Endothelial cell of umbilical vein (primary cell): Measurements from ENCODE around the gene SP100. TPM values are rescaled to one million over a fixed set of nuclear protein-coding genes. Genes with fewer than 3 reads are reported as not detected.

ENCODE experiments used
- BruUV-seq: library from RNA; stranded (reverse); fragments of 400-500 nt; replicated peaks from 2 replicates; lab custom pipeline; 2021; lab: Mats Ljungman, UMichigan
- CTCF ChIA-PET: fragments of 300-600, 350-600 bp; sonication (Branson Sonifier 250); formaldehyde crosslinking; loops from one replicate; lab custom pipeline; 2021; ENCODE audit warnings: antibody characterized with exemption, inconsistent platforms; lab: Charles Lee
- POLR2A ChIA-PET: fragments of 300-600, 350-600 bp; sonication (Branson Sonifier 250); formaldehyde crosslinking; loops from one replicate; lab custom pipeline; 2021; ENCODE audit warnings: antibody characterized with exemption, inconsistent platforms; lab: Charles Lee
- DNase-seq: peaks from one replicate; pipeline ENCODE4 v3.0.0-alpha.2; 2011; ENCODE audit warnings: low read depth, low spot score
- FAIRE-seq: peaks from 2 replicates; lab custom pipeline; 2011; peaks lifted over from hg19 to GRCh38; lab: Jason Lieb, UNC
- H2AFZ ChIP-seq: 2 replicates; pipeline ENCODE4 v1.6.0; 2012; ENCODE audit warnings: low read depth, low read length, control low read depth, inconsistent platforms
- H3K27ac ChIP-seq: 2 replicates; pipeline ENCODE4 v1.5.1; 2011; ENCODE audit warnings: low read depth, mild to moderate bottlenecking, control low read depth, low read length, moderate library complexity; ENCODE audit not compliant: insufficient read depth
- H3K27me3 ChIP-seq, 2 experiments: 2 replicates each; pipeline versions ENCODE4 v1.6.0 to v1.6.1; 2011; ENCODE audit warnings: low read length in 2 of 2, mixed read lengths in 1 of 2; ENCODE audit not compliant: control insufficient read depth in 2 of 2, insufficient read depth in 2 of 2
- H3K36me3 ChIP-seq, 2 experiments: 2 replicates in 1 of 2; 3 replicates in 1 of 2; pipeline ENCODE4 v1.5.1; 2011; ENCODE audit warnings: low read length in 2 of 2, mild to moderate bottlenecking in 1 of 2, moderate library complexity in 1 of 2; ENCODE audit not compliant: control insufficient read depth in 2 of 2, insufficient read depth in 2 of 2; ENCODE audit errors: extremely low read depth in 1 of 2
- H3K4me1 ChIP-seq: 3 replicates; pipeline ENCODE4 v1.5.1; 2011; ENCODE audit warnings: mild to moderate bottlenecking, low read length; ENCODE audit not compliant: control insufficient read depth, insufficient read depth; ENCODE audit errors: extremely low read depth
- H3K4me2 ChIP-seq: 2 replicates; pipeline ENCODE4 v1.6.1; 2011; ENCODE audit warnings: low read length, control low read depth, mixed read lengths; ENCODE audit not compliant: insufficient read depth
- H3K4me3 ChIP-seq, 3 experiments: fragments of 200-600 bp in 1 of 3; sonication (generic), shearing (Covaris generic) in 1 of 3; replicated peaks in 1 of 3; 2 replicates each; pipeline ENCODE4 v1.5.1; 2011 to 2016; ENCODE audit warnings: control low read depth in 3 of 3, low read length in 3 of 3, mild to moderate bottlenecking in 2 of 3, inconsistent platforms in 1 of 3, low read depth in 1 of 3, moderate library complexity in 1 of 3; ENCODE audit not compliant: insufficient read depth in 1 of 3
- H3K79me2 ChIP-seq: 2 replicates; pipeline ENCODE4 v1.6.0; 2012; ENCODE audit warnings: low read length, inconsistent platforms; ENCODE audit not compliant: control insufficient read depth, insufficient read depth
- H3K9ac ChIP-seq: replicated peaks from 2 replicates; pipeline ENCODE3; 2011; ENCODE audit warnings: low read length, control low read depth; ENCODE audit not compliant: insufficient read depth; ENCODE audit errors: extremely low read depth
- H3K9me1 ChIP-seq: replicated peaks from 3 replicates; pipeline ENCODE4 v1.6.0; 2011; ENCODE audit warnings: mild to moderate bottlenecking, low read length; ENCODE audit not compliant: control insufficient read depth, insufficient read depth; ENCODE audit errors: extremely low read depth
- H3K9me3 ChIP-seq: replicated peaks from 2 replicates; pipeline ENCODE4 v1.5.1; 2012; ENCODE audit warnings: low read length, inconsistent platforms; ENCODE audit not compliant: control insufficient read depth, insufficient read depth
- H4K20me1 ChIP-seq: replicated peaks from 2 replicates; pipeline ENCODE3; 2011; ENCODE audit warnings: mild to moderate bottlenecking, low read length; ENCODE audit not compliant: control insufficient read depth, insufficient read depth; ENCODE audit errors: extremely low read depth
- CTCF ChIP-seq, 2 donors: IDR thresholded peaks; 1 replicate in 1 of 2; 2 replicates in 1 of 2; pipeline ENCODE4 v1.5.1; 2011; ENCODE audit warnings: low read length in 2 of 2, mild to moderate bottlenecking in 2 of 2, moderate library complexity in 2 of 2, control low read depth in 1 of 2, inconsistent platforms in 1 of 2, low read depth in 1 of 2; ENCODE audit not compliant: insufficient read depth in 1 of 2; ENCODE audit errors: extremely low read depth in 1 of 2
- EZH2 ChIP-seq: IDR thresholded peaks from 2 replicates; pipeline ENCODE4 v1.6.1; 2012; ENCODE audit warnings: borderline replicate concordance, low read depth, mild to moderate bottlenecking, moderate library complexity, low read length, inconsistent platforms; ENCODE audit not compliant: severe bottlenecking
- FOS ChIP-seq: IDR thresholded peaks from 2 replicates; pipeline ENCODE4 v1.6.1; 2011; ENCODE audit warnings: mild to moderate bottlenecking, low read length, moderate library complexity, borderline replicate concordance; ENCODE audit not compliant: insufficient read depth
- GATA2 ChIP-seq: IDR thresholded peaks from 2 replicates; pipeline ENCODE4 v1.7.0; 2011; ENCODE audit warnings: low read depth, mild to moderate bottlenecking, moderate library complexity, mixed read lengths, low read length; ENCODE audit not compliant: insufficient read length, insufficient read depth
- JUN ChIP-seq: IDR thresholded peaks from 2 replicates; pipeline ENCODE4 v1.6.1; 2011; ENCODE audit warnings: borderline replicate concordance, low read depth; ENCODE audit not compliant: insufficient read length, insufficient read depth
- MAX ChIP-seq: IDR thresholded peaks from 2 replicates; pipeline ENCODE4 v1.6.1; 2011; ENCODE audit not compliant: insufficient read depth, insufficient read length
- MYC ChIP-seq: IDR thresholded peaks from one replicate; pipeline ENCODE4 v1.6.1; 2011; ENCODE audit warnings: mild to moderate bottlenecking, low read depth, low read length
- POLR2A ChIP-seq: IDR thresholded peaks from 2 replicates; pipeline ENCODE4 v1.6.1; 2012; ENCODE audit warnings: low read depth, mild to moderate bottlenecking, control low read depth, low read length
- POLR2AphosphoS5 ChIP-seq: IDR thresholded peaks from 2 replicates; pipeline ENCODE4 v1.6.1; 2012; ENCODE audit warnings: low read depth, mild to moderate bottlenecking, control low read depth, low read length, moderate library complexity; ENCODE audit not compliant: insufficient read depth
- dilution Hi-C: fragments of 300-500 bp; cut with MboI; formaldehyde crosslinking; loops from one replicate; pipeline ENCODE4 v1.15.0; 2019; ENCODE audit warnings: low sequenced_read_pairs; ENCODE audit not compliant: extremely low pct_ligation_motif_present
- intact Hi-C: fragments of 100-400 bp; cut with micrococcal nuclease; formaldehyde crosslinking; loops from one replicate; pipeline ENCODE4 v1.10.0; 2022
- polyA plus RNA-seq, 4 experiments: library from polyadenylated mRNA; depleted of rRNA in 3 of 4; stranded (reverse) in 3 of 4; unstranded in 1 of 4; fragments of >200 nt; gene quantifications; 2 replicates each; pipeline versions ENCODE4 v1.2.1 to v1.2.3, GENCODE V29; 2011 to 2012; ENCODE audit warnings: missing spikeins in 1 of 4
- total RNA-seq: library from RNA; stranded (reverse); gene quantifications from 2 replicates; pipeline ENCODE4 v1.2.3, GENCODE V29; 2021

The SP100 gene
- total and polyA plus RNA-seq, 2 donors (not counting 3 experiments of a cell fraction or from before 2014, with no cell fraction given) = 33.7 to 108 TPM

- POLR2A ChIA-PET = no interaction called here
- no peaks in the 10 kb centered on the region for H4K20me1 ChIP-seq
- H3K4me1 ChIP-seq = no peaks in the 10 kb centered on the region
- DNase-seq = no peak
- CTCF ChIA-PET = no interaction called here
- BruUV-seq = no TSS peak
- intact Hi-C loops (no loop called here), dilution Hi-C loops (no loop called here)
- no peak overlapping the region for H3K4me2 ChIP-seq
- H3K79me2 ChIP-seq = no peaks in the 10 kb centered on the region
- no peak overlapping the region for H2AFZ ChIP-seq
- no peak overlapping the region for H3K4me3 ChIP-seq
- TF ChIP-seq CTCF (IDR thresholded peaks at IDR 0.05; ENCODE audit: extremely low read depth in 1 of 2, insufficient read depth in 1 of 2, low read depth in 1 of 2, low read length in 2 of 2) = no peak
- no peak for TF ChIP-seq MAX
- TF ChIP-seq JUN = no peak
- TF ChIP-seq GATA2 = no peak
- no peak for TF ChIP-seq POLR2AphosphoS5
- TF ChIP-seq MYC = no peak
- TF ChIP-seq FOS = no peak
- no peak for TF ChIP-seq POLR2A
- no peak for TF ChIP-seq EZH2
- no peaks in the 10 kb centered on the region for H3K9me3 ChIP-seq
- H3K36me3 ChIP-seq = peaks cover 13 to 19% of the 10 kb centered on the region in 2 experiments
- no peak overlapping the region for H3K27ac ChIP-seq
- H3K27me3 ChIP-seq = no peaks in the 10 kb centered on the region
- no peaks in the 10 kb centered on the region for H3K9me1 ChIP-seq
- H3K9ac ChIP-seq = no peak overlapping the region
- FAIRE-seq = no peak
Measured at GRCh38 chr2:230496891-230497290, 80.9 kb downstream of the SP100 start.
